Measurements from ENCODE around the gene PPP1R15B.

The PPP1R15B gene

GRCh38 chr1:204417074-204417997, 5.7 kb upstream of the PPP1R15B start:
- DNase-seq (ENCODE audit: low read depth, low spot score), result no peak
- Histone ChIP-seq H3K9ac (ENCODE audit: insufficient read length, low read depth) (no peak overlapping the region), H3K4me1 (ENCODE audit: insufficient read depth, insufficient read length) (no peaks in the 10 kb centered on the region)

GRCh38 chr1:204416589-204417073, 5.0 kb upstream of the PPP1R15B start:
- Histone ChIP-seq H3K27me3 (ENCODE audit: insufficient read depth, insufficient read length) (no peaks in the 10 kb centered on the region), H3K9me3 (ENCODE audit: insufficient read depth, low read length) (no peaks in the 10 kb centered on the region), H3K36me3 (ENCODE audit: insufficient read depth, insufficient read length, low read length) (no peaks in the 10 kb centered on the region), H3K4me3 (ENCODE audit: insufficient read length, low read depth) (no peak overlapping the region), H3K4me1 (ENCODE audit: insufficient read depth, insufficient read length) (no peaks in the 10 kb centered on the region), H3K9ac (ENCODE audit: insufficient read length, low read depth) (no peak overlapping the region)
- no peak for DNase-seq (ENCODE audit: low read depth, low spot score)
- TF ChIP-seq YY1 (IDR thresholded peaks at IDR 0.05; ENCODE audit: insufficient read depth, insufficient read length) (no peak), ZNF274 (IDR thresholded peaks at IDR 0.05; ENCODE audit: low read depth, low read length) (no peak), SUZ12 (IDR thresholded peaks at IDR 0.05; ENCODE audit: extremely low read depth, insufficient read depth, insufficient read length) (no peak)

More at GRCh38 chr1:204417074-204417997, 5.7 kb upstream of the PPP1R15B start:
- no peak for TF ChIP-seq ZNF274 (IDR thresholded peaks at IDR 0.05; ENCODE audit: low read depth, low read length)
- no peak for TF ChIP-seq YY1 (IDR thresholded peaks at IDR 0.05; ENCODE audit: insufficient read depth, insufficient read length)
- no peak for TF ChIP-seq SUZ12 (IDR thresholded peaks at IDR 0.05; ENCODE audit: extremely low read depth, insufficient read depth, insufficient read length)
- H3K27me3 ChIP-seq (ENCODE audit: insufficient read depth, insufficient read length), result no peaks in the 10 kb centered on the region
- H3K9me3 ChIP-seq (ENCODE audit: insufficient read depth, low read length), result no peaks in the 10 kb centered on the region
- no peaks in the 10 kb centered on the region for H3K36me3 ChIP-seq (ENCODE audit: insufficient read depth, insufficient read length, low read length)
- no peak overlapping the region for H3K4me3 ChIP-seq (ENCODE audit: insufficient read length, low read depth)

- Histone ChIP-seq H3K4me1 (ENCODE audit: insufficient read depth, insufficient read length) (no peaks in the 10 kb centered on the region), H3K9ac (ENCODE audit: insufficient read length, low read depth) (no peak overlapping the region), H3K4me3 (ENCODE audit: insufficient read length, low read depth) (no peak overlapping the region), H3K9me3 (ENCODE audit: insufficient read depth, low read length) (no peaks in the 10 kb centered on the region), H3K27me3 (ENCODE audit: insufficient read depth, insufficient read length) (no peaks in the 10 kb centered on the region), H3K36me3 (ENCODE audit: insufficient read depth, insufficient read length, low read length) (peaks cover 5% of the 10 kb centered on the region)
- TF ChIP-seq YY1 (IDR thresholded peaks at IDR 0.05; ENCODE audit: insufficient read depth, insufficient read length) (no peak), ZNF274 (IDR thresholded peaks at IDR 0.05; ENCODE audit: low read depth, low read length) (no peak), SUZ12 (IDR thresholded peaks at IDR 0.05; ENCODE audit: extremely low read depth, insufficient read depth, insufficient read length) (no peak)
- DNase-seq (ENCODE audit: low read depth, low spot score), result no peak
These were observed 3.7 kb upstream of the PPP1R15B start for GRCh38 chr1:204415351-204415750.

GRCh38 chr1:204414016-204414415, 2.4 kb upstream of the PPP1R15B start:
- Histone ChIP-seq H3K9ac (ENCODE audit: insufficient read length, low read depth) (no peak overlapping the region), H3K9me3 (ENCODE audit: insufficient read depth, low read length) (no peaks in the 10 kb centered on the region), H3K4me1 (ENCODE audit: insufficient read depth, insufficient read length) (no peaks in the 10 kb centered on the region), H3K27me3 (ENCODE audit: insufficient read depth, insufficient read length) (no peaks in the 10 kb centered on the region), H3K36me3 (ENCODE audit: insufficient read depth, insufficient read length, low read length) (peaks cover 18% of the 10 kb centered on the region), H3K4me3 (ENCODE audit: insufficient read length, low read depth) (no peak overlapping the region)
- DNase-seq (ENCODE audit: low read depth, low spot score), result no peak
- no peak for TF ChIP-seq SUZ12 (IDR thresholded peaks at IDR 0.05; ENCODE audit: extremely low read depth, insufficient read depth, insufficient read length)
- no peak for TF ChIP-seq ZNF274 (IDR thresholded peaks at IDR 0.05; ENCODE audit: low read depth, low read length)
- TF ChIP-seq YY1 (IDR thresholded peaks at IDR 0.05; ENCODE audit: insufficient read depth, insufficient read length), result no peak

- Histone ChIP-seq H3K9ac (ENCODE audit: insufficient read length, low read depth) (no peak overlapping the region), H3K9me3 (ENCODE audit: insufficient read depth, low read length) (no peaks in the 10 kb centered on the region), H3K4me3 (ENCODE audit: insufficient read length, low read depth) (no peak overlapping the region), H3K36me3 (ENCODE audit: insufficient read depth, insufficient read length, low read length) (peaks cover 27% of the 10 kb centered on the region), H3K4me1 (ENCODE audit: insufficient read depth, insufficient read length) (no peaks in the 10 kb centered on the region), H3K27me3 (ENCODE audit: insufficient read depth, insufficient read length) (no peaks in the 10 kb centered on the region)
- DNase-seq (ENCODE audit: low read depth, low spot score), result no peak
- TF ChIP-seq YY1 (IDR thresholded peaks at IDR 0.05; ENCODE audit: insufficient read depth, insufficient read length) (no peak), SUZ12 (IDR thresholded peaks at IDR 0.05; ENCODE audit: extremely low read depth, insufficient read depth, insufficient read length) (no peak), ZNF274 (IDR thresholded peaks at IDR 0.05; ENCODE audit: low read depth, low read length) (no peak)
These were observed 1.5 kb upstream of the PPP1R15B start for GRCh38 chr1:204413170-204413535.

GRCh38 chr1:204410688-204411450, 748 bp downstream of the PPP1R15B start:
- Histone ChIP-seq H3K27me3 (ENCODE audit: insufficient read depth, insufficient read length) (no peaks in the 10 kb centered on the region), H3K4me3 (ENCODE audit: insufficient read length, low read depth) (peak overlapping the region; percentile 98), H3K9me3 (ENCODE audit: insufficient read depth, low read length) (no peaks in the 10 kb centered on the region), H3K9ac (ENCODE audit: insufficient read length, low read depth) (peak overlapping the region; percentile 100), H3K4me1 (ENCODE audit: insufficient read depth, insufficient read length) (no peaks in the 10 kb centered on the region), H3K36me3 (ENCODE audit: insufficient read depth, insufficient read length, low read length) (peaks cover 48% of the 10 kb centered on the region)
- no peak for TF ChIP-seq ZNF274 (IDR thresholded peaks at IDR 0.05; ENCODE audit: low read depth, low read length)
- no peak for TF ChIP-seq SUZ12 (IDR thresholded peaks at IDR 0.05; ENCODE audit: extremely low read depth, insufficient read depth, insufficient read length)
- no peak for TF ChIP-seq YY1 (IDR thresholded peaks at IDR 0.05; ENCODE audit: insufficient read depth, insufficient read length)
- DNase-seq (ENCODE audit: low read depth, low spot score), result peak; percentile 30

All from NT2/D1 (cell line).